HepG2 (cell line): ENCODE data around the gene BAHCC1. TPM values are rescaled to one million over a fixed set of nuclear protein-coding genes. Genes with fewer than 3 reads are reported as not detected.

Experiments
- ETV5 ChIP-seq: IDR thresholded peaks from 2 replicates; pipeline ENCODE4 v1.6.1; 2018; ENCODE audit warnings: missing biosample characterization, missing genetic modification reagents, inconsistent platforms, borderline replicate concordance
- FOXJ3 ChIP-seq: sonication (generic); formaldehyde crosslinking; IDR thresholded peaks from 2 replicates; pipeline ENCODE4 v1.4.0; 2020; ENCODE audit warnings: missing genetic modification reagents, mild to moderate bottlenecking, borderline replicate concordance
- GLMP ChIP-seq: sonication (generic); formaldehyde crosslinking; IDR thresholded peaks from 2 replicates; pipeline ENCODE4 v1.9.0; 2021; ENCODE audit warnings: missing genetic modification reagents, mild to moderate bottlenecking, borderline replicate concordance
- GTF2F1 ChIP-seq: fragments of 150-350 bp; IDR thresholded peaks from 2 replicates; pipeline ENCODE4 v1.6.1; 2014; ENCODE audit warnings: low read length
- HHEX ChIP-seq: IDR thresholded peaks from 2 replicates; pipeline ENCODE4 v1.6.1; 2016; ENCODE audit warnings: control low read depth
- MAFK ChIP-seq, 2 experiments: IDR thresholded peaks in 1 of 2; conservative IDR thresholded peaks in 1 of 2; 2 replicates each; pipeline ENCODE4 v1.6.1; 2011; ENCODE audit warnings: improper control_type of control experiment in 2 of 2, low read length in 2 of 2
- PCBP2 ChIP-seq: fragments of 200-400 bp; formaldehyde crosslinking; optimal IDR thresholded peaks from 2 replicates; pipeline ENCODE3; 2018; ENCODE audit warnings: low read length, low read depth; ENCODE audit not compliant: poor library complexity, severe bottlenecking
- RARA ChIP-seq: IDR thresholded peaks from 2 replicates; pipeline ENCODE4 v1.6.1; 2016; ENCODE audit warnings: missing genetic modification reagents, missing compliant biosample characterization
- RXRA ChIP-seq: sonication (generic); formaldehyde crosslinking; IDR thresholded peaks from 2 replicates; pipeline ENCODE4 v1.5.1; 2020; ENCODE audit warnings: missing genetic modification reagents
- THAP7 ChIP-seq: sonication (generic); formaldehyde crosslinking; IDR thresholded peaks from 2 replicates; pipeline ENCODE4 v1.8.1; 2023; ENCODE audit warnings: mild to moderate bottlenecking, missing genetic modification reagents
- TRIM24 ChIP-seq: sonication (generic); formaldehyde crosslinking; IDR thresholded peaks from 2 replicates; pipeline ENCODE4 v1.8.0; 2022; ENCODE audit warnings: mild to moderate bottlenecking, missing genetic modification reagents
- ZNF205 ChIP-seq: IDR thresholded peaks from 2 replicates; pipeline ENCODE4 v1.6.1; 2018; ENCODE audit warnings: missing biosample characterization, missing genetic modification reagents
- ZNF407 ChIP-seq: sonication (generic); formaldehyde crosslinking; IDR thresholded peaks from one replicate; pipeline ENCODE4 v1.5.1; 2020; ENCODE audit warnings: mild to moderate bottlenecking, missing genetic modification reagents; ENCODE audit errors: not compliant biosample characterization
- ZNF800 ChIP-seq: sonication (generic); formaldehyde crosslinking; IDR thresholded peaks from 2 replicates; pipeline ENCODE4 v1.4.0; 2020; ENCODE audit warnings: missing genetic modification reagents
- ZNF83 ChIP-seq: sonication (generic); formaldehyde crosslinking; IDR thresholded peaks from 2 replicates; pipeline ENCODE4 v1.4.0; 2020; ENCODE audit warnings: missing genetic modification reagents, mild to moderate bottlenecking, borderline replicate concordance
- ZSCAN30 ChIP-seq: sonication (generic); formaldehyde crosslinking; IDR thresholded peaks from 2 replicates; pipeline ENCODE4 v1.5.0; 2020; ENCODE audit warnings: mild to moderate bottlenecking, missing genetic modification reagents
- polyA plus RNA-seq, 8 experiments: library from polyadenylated mRNA; depleted of rRNA in 3 of 8; stranded (reverse) in 7 of 8; unstranded in 1 of 8; fragments of >200 nt; fragmentation: Illumina TruSeq in 4 of 8; extraction: Trizol in 4 of 8; gene quantifications; 2 replicates each; pipeline versions ENCODE4 v1.2.1 to v1.2.3, GENCODE V29; 2011 to 2016; ENCODE audit warnings: low read depth in 4 of 8, missing spikeins in 1 of 8, mixed read lengths in 1 of 8; ENCODE audit not compliant: insufficient read depth in 1 of 8
- total RNA-seq, 5 experiments: library from RNA; depleted of rRNA; stranded (reverse); fragments of >200 nt; fragmentation: Illumina TruSeq; extraction: Trizol; gene quantifications; 2 replicates each; pipeline ENCODE4 v1.2.3, GENCODE V29; 2016; ENCODE audit warnings: low read depth in 1 of 5

Gene BAHCC1
- total and polyA plus RNA-seq, 2 of the 13 experiments (the other 11 are each of a cell fraction or from before 2014, with no cell fraction given), result 1.4 to 1.7 TPM

- TF ChIP-seq RARA (CRISPR knock-in tag), result no peak
- no peak for TF ChIP-seq THAP7 (CRISPR knock-in tag)
- no peak for TF ChIP-seq PCBP2
- TF ChIP-seq HHEX (CRISPR knock-in tag), result no peak
- TF ChIP-seq ZNF205 (CRISPR knock-in tag), result no peak
- TF ChIP-seq ZNF83 (CRISPR knock-in tag), result no peak
- no peak for TF ChIP-seq TRIM24
- no peak for TF ChIP-seq FOXJ3 (CRISPR knock-in tag)
- no peak for TF ChIP-seq GLMP
- TF ChIP-seq ZNF800 (CRISPR knock-in tag), result peak; percentile 50; the same call in 1 of the 2 replicates
- no peak for TF ChIP-seq GTF2F1
- no peak for TF ChIP-seq MAFK (conservative IDR thresholded peaks at IDR 0.05 in 1 of 2, IDR thresholded peaks at IDR 0.05 in 1 of 2; ENCODE audit: low read length in 2 of 2)
- TF ChIP-seq ZSCAN30 (CRISPR knock-in tag), result no peak
- TF ChIP-seq RXRA (CRISPR knock-in tag), result 0 out of 2 replicates have a peak, but pooled peaks have one; percentile 0
- no peak for TF ChIP-seq ZNF407 (CRISPR knock-in tag)
- TF ChIP-seq ETV5, result no peak
Observed at GRCh38 chr17:81399481-81400153, 4.4 kb downstream of the BAHCC1 start (continued).
